IMR-90 (cell line): ENCODE results near the gene ATF7IP.

Experiments
- BHLHE40 ChIP-seq: fragments of 150-350 bp; IDR thresholded peaks from 2 replicates; pipeline ENCODE4 v1.6.1; 2016; ENCODE audit warnings: mild to moderate bottlenecking, low read depth, low read length
- MAZ ChIP-seq: IDR thresholded peaks from 2 replicates; pipeline ENCODE4 v1.6.1; 2012; ENCODE audit warnings: low read depth, mild to moderate bottlenecking, low read length, improper control_type of control experiment, moderate library complexity, borderline replicate concordance
- POLR2A ChIP-seq: IDR thresholded peaks from 2 replicates; pipeline ENCODE4 v1.6.1; 2012; ENCODE audit warnings: mild to moderate bottlenecking, low read depth, low read length
- TF ChIP-seq, protein P1 (sequence below): conservative IDR thresholded peaks from 2 replicates; pipeline ENCODE4 v1.5.1; 2012; ENCODE audit warnings: mild to moderate bottlenecking, low read depth, low read length, improper control_type of control experiment
- TF ChIP-seq, protein P2 (sequence below): fragments of 150-350 bp; IDR thresholded peaks from 2 replicates; pipeline ENCODE4 v1.6.1; 2017; ENCODE audit warnings: mild to moderate bottlenecking, antibody characterized with exemption, low read length, low read depth

DNA sequence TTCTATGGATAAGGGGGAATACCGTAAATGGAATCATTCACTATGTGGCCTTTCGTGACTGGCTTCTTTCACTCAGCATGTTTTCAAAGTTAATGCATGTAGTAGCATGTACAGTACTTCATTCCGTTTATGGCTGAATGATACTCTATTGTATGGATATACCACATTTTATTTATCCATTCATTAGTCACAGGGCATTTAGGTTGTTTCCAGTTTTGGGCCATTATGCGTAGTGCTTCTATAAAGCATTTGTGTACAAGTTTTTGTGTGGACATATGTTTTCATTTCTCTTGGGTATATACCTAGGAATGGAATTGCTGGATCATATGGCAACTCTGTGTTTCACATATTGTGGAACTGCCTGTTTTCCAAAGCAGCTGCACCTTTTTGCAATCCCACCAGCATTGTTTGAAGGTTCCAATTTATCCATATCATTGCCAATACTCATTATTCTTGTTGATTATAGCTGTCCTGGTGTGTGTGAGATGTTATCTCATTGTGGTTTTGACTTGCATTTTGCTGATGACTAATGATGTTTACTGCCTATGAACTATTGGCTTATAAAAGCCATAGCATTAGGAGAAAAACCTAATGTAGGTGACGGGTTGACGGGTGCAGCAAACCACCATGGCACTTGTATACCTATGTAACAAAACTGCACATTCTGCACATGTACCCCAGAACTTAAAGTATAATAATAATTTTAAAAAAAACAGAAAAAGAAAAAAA, 45.5 kb downstream of the ATF7IP start:
- no peak for TF ChIP-seq BHLHE40
- TF ChIP-seq, protein P1, sequence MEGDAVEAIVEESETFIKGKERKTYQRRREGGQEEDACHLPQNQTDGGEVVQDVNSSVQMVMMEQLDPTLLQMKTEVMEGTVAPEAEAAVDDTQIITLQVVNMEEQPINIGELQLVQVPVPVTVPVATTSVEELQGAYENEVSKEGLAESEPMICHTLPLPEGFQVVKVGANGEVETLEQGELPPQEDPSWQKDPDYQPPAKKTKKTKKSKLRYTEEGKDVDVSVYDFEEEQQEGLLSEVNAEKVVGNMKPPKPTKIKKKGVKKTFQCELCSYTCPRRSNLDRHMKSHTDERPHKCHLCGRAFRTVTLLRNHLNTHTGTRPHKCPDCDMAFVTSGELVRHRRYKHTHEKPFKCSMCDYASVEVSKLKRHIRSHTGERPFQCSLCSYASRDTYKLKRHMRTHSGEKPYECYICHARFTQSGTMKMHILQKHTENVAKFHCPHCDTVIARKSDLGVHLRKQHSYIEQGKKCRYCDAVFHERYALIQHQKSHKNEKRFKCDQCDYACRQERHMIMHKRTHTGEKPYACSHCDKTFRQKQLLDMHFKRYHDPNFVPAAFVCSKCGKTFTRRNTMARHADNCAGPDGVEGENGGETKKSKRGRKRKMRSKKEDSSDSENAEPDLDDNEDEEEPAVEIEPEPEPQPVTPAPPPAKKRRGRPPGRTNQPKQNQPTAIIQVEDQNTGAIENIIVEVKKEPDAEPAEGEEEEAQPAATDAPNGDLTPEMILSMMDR, result no peak
- TF ChIP-seq POLR2A, result no peak
- TF ChIP-seq, protein P2, sequence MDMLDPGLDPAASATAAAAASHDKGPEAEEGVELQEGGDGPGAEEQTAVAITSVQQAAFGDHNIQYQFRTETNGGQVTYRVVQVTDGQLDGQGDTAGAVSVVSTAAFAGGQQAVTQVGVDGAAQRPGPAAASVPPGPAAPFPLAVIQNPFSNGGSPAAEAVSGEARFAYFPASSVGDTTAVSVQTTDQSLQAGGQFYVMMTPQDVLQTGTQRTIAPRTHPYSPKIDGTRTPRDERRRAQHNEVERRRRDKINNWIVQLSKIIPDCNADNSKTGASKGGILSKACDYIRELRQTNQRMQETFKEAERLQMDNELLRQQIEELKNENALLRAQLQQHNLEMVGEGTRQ, result no peak
- TF ChIP-seq MAZ, result no peak
